ENCODE measurements around the gene MEIS1.

DNA sequence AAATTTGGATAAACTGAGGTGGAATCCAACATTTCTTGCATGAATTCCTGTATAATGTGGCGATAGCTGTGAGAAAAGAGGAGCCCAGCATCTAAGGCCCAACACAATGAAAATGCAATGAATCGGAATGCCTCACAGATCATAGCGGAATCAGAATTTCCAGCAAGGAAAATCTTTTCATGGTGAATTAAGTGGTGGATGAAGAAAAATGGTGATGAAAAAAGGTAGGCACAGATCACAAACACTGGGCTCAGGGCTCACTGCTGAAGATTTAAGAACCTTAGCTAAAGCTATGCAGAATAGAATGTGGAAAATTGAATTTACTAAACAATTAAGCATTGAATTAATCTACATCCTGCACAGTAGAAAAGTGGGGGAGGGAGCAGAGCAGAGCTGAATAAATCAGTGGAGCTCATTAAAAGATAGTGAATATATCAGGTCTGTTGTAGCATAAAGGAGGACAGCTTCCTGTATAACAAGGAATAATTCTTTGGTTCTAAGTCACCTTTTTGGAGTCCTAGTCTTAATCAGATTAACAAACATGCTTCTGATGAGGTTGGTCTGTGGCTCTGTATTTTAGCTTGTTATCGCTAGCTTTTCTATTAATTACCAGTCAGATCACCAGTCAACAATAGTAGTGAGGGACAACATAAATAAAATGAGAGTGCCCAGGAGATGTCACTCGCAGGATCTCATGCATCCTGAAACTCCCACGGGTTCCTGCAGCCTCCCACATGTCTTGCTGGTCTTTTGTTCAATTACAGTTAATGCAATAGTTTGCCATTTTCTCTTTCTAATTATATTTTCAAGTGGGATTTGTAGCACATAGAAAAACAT lies 27.0 kb downstream of the MEIS1 start:
- TF ChIP-seq, protein P1, sequence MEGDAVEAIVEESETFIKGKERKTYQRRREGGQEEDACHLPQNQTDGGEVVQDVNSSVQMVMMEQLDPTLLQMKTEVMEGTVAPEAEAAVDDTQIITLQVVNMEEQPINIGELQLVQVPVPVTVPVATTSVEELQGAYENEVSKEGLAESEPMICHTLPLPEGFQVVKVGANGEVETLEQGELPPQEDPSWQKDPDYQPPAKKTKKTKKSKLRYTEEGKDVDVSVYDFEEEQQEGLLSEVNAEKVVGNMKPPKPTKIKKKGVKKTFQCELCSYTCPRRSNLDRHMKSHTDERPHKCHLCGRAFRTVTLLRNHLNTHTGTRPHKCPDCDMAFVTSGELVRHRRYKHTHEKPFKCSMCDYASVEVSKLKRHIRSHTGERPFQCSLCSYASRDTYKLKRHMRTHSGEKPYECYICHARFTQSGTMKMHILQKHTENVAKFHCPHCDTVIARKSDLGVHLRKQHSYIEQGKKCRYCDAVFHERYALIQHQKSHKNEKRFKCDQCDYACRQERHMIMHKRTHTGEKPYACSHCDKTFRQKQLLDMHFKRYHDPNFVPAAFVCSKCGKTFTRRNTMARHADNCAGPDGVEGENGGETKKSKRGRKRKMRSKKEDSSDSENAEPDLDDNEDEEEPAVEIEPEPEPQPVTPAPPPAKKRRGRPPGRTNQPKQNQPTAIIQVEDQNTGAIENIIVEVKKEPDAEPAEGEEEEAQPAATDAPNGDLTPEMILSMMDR (IDR thresholded peaks at IDR 0.05; ENCODE audit: extremely low read depth in 1 of 2, insufficient read depth in 1 of 2, low read depth in 1 of 2, low read length in 2 of 2) = no peak
- TF ChIP-seq EZH2 (IDR thresholded peaks at IDR 0.05; ENCODE audit: borderline replicate concordance, low read depth, low read length, severe bottlenecking) (no peak), POLR2A (IDR thresholded peaks at IDR 0.05; ENCODE audit: low read depth, low read length) (no peak)

Measured in endothelial cell of umbilical vein (primary cell).